K562 (cell line): Measurements from ENCODE around the gene NEDD4L. TPM values are rescaled to one million over a fixed set of nuclear protein-coding genes. Genes with fewer than 3 reads are reported as not detected.

ENCODE experiments used
- CTCF ChIP-seq, 3 experiments: IDR thresholded peaks in 2 of 3; conservative IDR thresholded peaks in 1 of 3; 2 replicates each; pipeline ENCODE4 v1.5.1; 2011 to 2012; ENCODE audit warnings: low read length in 3 of 3, mild to moderate bottlenecking in 3 of 3, control low read depth in 2 of 3, improper control_type of control experiment in 1 of 3, inconsistent platforms in 1 of 3, low read depth in 1 of 3, mixed read lengths in 1 of 3, moderate library complexity in 1 of 3; ENCODE audit not compliant: insufficient read depth in 2 of 3
- DLX4 ChIP-seq: fragments of 250-450 bp; sonication (Bioruptor Pico); IDR thresholded peaks from 2 replicates; pipeline ENCODE4 v1.6.1; 2021; ENCODE audit warnings: mild to moderate bottlenecking
- MYBL2 ChIP-seq, 2 experiments: fragments of 450-650 bp in 1 of 2; sonication (generic) in 1 of 2; formaldehyde crosslinking in 1 of 2; IDR thresholded peaks; 2 replicates each; pipeline versions ENCODE4 v1.6.1 to v1.8.1; 2017 to 2022; ENCODE audit warnings: borderline replicate concordance in 1 of 2, inconsistent platforms in 1 of 2, low read depth in 1 of 2, mild to moderate bottlenecking in 1 of 2, missing genetic modification reagents in 1 of 2, moderate library complexity in 1 of 2
- PCBP1 ChIP-seq: fragments of 200-400 bp; formaldehyde crosslinking; IDR thresholded peaks from 2 replicates; pipeline ENCODE4 v1.6.1; 2018; ENCODE audit warnings: mild to moderate bottlenecking, low read depth, low read length; ENCODE audit not compliant: poor library complexity, severe bottlenecking
- RFX1 ChIP-seq: fragments of 450-650 bp; IDR thresholded peaks from 2 replicates; pipeline ENCODE4 v1.6.1; 2016; ENCODE audit warnings: mild to moderate bottlenecking, moderate library complexity
- STAT5B ChIP-seq: fragments of 250-450 bp; sonication (Bioruptor Pico); IDR thresholded peaks from 2 replicates; pipeline ENCODE4 v1.8.0; 2021; ENCODE audit warnings: mild to moderate bottlenecking, inconsistent platforms
- TEAD4 ChIP-seq, 2 experiments: sonication (generic) in 1 of 2; formaldehyde crosslinking in 1 of 2; IDR thresholded peaks; 2 replicates each; pipeline versions ENCODE4 v1.6.1 to v1.8.0; 2012 to 2022; ENCODE audit warnings: borderline replicate concordance in 1 of 2, inconsistent platforms in 1 of 2, low read length in 1 of 2, mild to moderate bottlenecking in 1 of 2, missing genetic modification reagents in 1 of 2
- TFAP4 ChIP-seq: sonication (generic); formaldehyde crosslinking; IDR thresholded peaks from 2 replicates; pipeline ENCODE4 v1.8.0; 2022; ENCODE audit warnings: missing genetic modification reagents, mild to moderate bottlenecking, moderate library complexity, borderline replicate concordance
- ZKSCAN8 ChIP-seq: fragments of 200-800 bp; sonication (Bioruptor generic); IDR thresholded peaks from 2 replicates; pipeline ENCODE4 v1.6.1; 2016; ENCODE audit warnings: missing genetic modification characterization, missing compliant biosample characterization
- ZNF407 ChIP-seq: fragments of 450-650 bp; IDR thresholded peaks from 2 replicates; pipeline ENCODE4 v1.6.1; 2016; ENCODE audit warnings: low read depth
- ZNF431 ChIP-seq: sonication (generic); formaldehyde crosslinking; IDR thresholded peaks from 2 replicates; pipeline ENCODE4 v1.8.0; 2022; ENCODE audit warnings: mild to moderate bottlenecking, missing genetic modification reagents
- ZNF445 ChIP-seq: fragments of 250-450 bp; sonication (Bioruptor Pico); IDR thresholded peaks from 2 replicates; pipeline ENCODE4 v1.4.0; 2020; ENCODE audit warnings: low read depth, mild to moderate bottlenecking, moderate library complexity
- polyA plus RNA-seq, 8 experiments: library from polyadenylated mRNA; depleted of rRNA in 4 of 8; stranded (reverse) in 5 of 8; unstranded in 3 of 8; fragments of >200 nt; fragmentation: Nextera tagmentation in 2 of 8; fragmentation: Illumina TruSeq in 1 of 8; extraction: Ambion mirVana in 2 of 8; extraction: Trizol in 1 of 8; gene quantifications; 2 replicates each; pipeline versions ENCODE4 v1.2.1 to v1.2.3, GENCODE V29; 2011 to 2014; ENCODE audit warnings: inconsistent platforms in 1 of 8, missing spikeins in 1 of 8
- total RNA-seq, 7 experiments: library from RNA; depleted of rRNA in 6 of 7; stranded (reverse); fragments of >200 nt in 6 of 7; fragmentation: Illumina TruSeq in 2 of 7; extraction: Trizol in 2 of 7; gene quantifications; 2 replicates each; pipeline versions ENCODE4 v1.2.1 to v1.2.3, GENCODE V29; 2011 to 2021; ENCODE audit warnings: low replicate concordance in 1 of 7
- TF ChIP-seq, protein P1 (sequence below), 2 experiments: fragments of 250-450 bp in 1 of 2; fragments of 450-650 bp in 1 of 2; sonication (Bioruptor Pico) in 1 of 2; IDR thresholded peaks; 2 replicates each; pipeline versions ENCODE4 v1.6.1 to v1.8.0; 2016 to 2021; ENCODE audit warnings: mild to moderate bottlenecking in 2 of 2, moderate library complexity in 2 of 2, missing compliant biosample characterization in 1 of 2, missing genetic modification characterization in 1 of 2

Gene NEDD4L
- total and polyA plus RNA-seq, 9 of the 15 experiments (the other 6 are each of a cell fraction or from before 2014, with no cell fraction given): 8.1 to 33.4 (median 19.9) TPM

- TF ChIP-seq CTCF (IDR thresholded peaks at IDR 0.05 in 2 of 3, conservative IDR thresholded peaks at IDR 0.05 in 1 of 3; ENCODE audit: insufficient read depth in 2 of 3, low read depth in 1 of 3, low read length in 3 of 3): no peak
- no peak for TF ChIP-seq TFAP4 (CRISPR knock-in tag)
- TF ChIP-seq TEAD4 (IDR thresholded peaks at IDR 0.05; ENCODE audit: low read length): peak; percentile 37; the same call in 1 of the 2 replicates
- TF ChIP-seq TEAD4 (CRISPR knock-in tag; IDR thresholded peaks at IDR 0.05; ENCODE audit: borderline replicate concordance): no peak
- no peak for TF ChIP-seq STAT5B (CRISPR knock-in tag)
- TF ChIP-seq ZKSCAN8 (CRISPR knock-in tag): no peak
- no peak for TF ChIP-seq RFX1
- TF ChIP-seq MYBL2 (IDR thresholded peaks at IDR 0.05; ENCODE audit: low read depth): no peak
- TF ChIP-seq MYBL2 (CRISPR knock-in tag; IDR thresholded peaks at IDR 0.05; ENCODE audit: borderline replicate concordance): no peak
- no peak for TF ChIP-seq ZNF431 (CRISPR knock-in tag)
- TF ChIP-seq ZNF445 (CRISPR knock-in tag): no peak
- TF ChIP-seq DLX4 (CRISPR knock-in tag): no peak
- no peak for TF ChIP-seq ZNF407
- TF ChIP-seq PCBP1: no peak
- TF ChIP-seq, protein P1, sequence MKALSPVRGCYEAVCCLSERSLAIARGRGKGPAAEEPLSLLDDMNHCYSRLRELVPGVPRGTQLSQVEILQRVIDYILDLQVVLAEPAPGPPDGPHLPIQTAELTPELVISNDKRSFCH (CRISPR knock-in tag; IDR thresholded peaks at IDR 0.05): no peak
- TF ChIP-seq, protein P1 (tag; IDR thresholded peaks at IDR 0.05): no peak
These were observed 177.2 kb downstream of the NEDD4L start (continued) for GRCh38 chr18:58221060-58221725.
